Measurements from ENCODE around the gene SLC35E3. TPM values are rescaled to one million over a fixed set of nuclear protein-coding genes. Genes with fewer than 3 reads are reported as not detected.

SLC35E3 gene
- total RNA-seq, 4 donors from 2014 or later = 1.6 to 8.1 (median 4.6) TPM

DNA sequence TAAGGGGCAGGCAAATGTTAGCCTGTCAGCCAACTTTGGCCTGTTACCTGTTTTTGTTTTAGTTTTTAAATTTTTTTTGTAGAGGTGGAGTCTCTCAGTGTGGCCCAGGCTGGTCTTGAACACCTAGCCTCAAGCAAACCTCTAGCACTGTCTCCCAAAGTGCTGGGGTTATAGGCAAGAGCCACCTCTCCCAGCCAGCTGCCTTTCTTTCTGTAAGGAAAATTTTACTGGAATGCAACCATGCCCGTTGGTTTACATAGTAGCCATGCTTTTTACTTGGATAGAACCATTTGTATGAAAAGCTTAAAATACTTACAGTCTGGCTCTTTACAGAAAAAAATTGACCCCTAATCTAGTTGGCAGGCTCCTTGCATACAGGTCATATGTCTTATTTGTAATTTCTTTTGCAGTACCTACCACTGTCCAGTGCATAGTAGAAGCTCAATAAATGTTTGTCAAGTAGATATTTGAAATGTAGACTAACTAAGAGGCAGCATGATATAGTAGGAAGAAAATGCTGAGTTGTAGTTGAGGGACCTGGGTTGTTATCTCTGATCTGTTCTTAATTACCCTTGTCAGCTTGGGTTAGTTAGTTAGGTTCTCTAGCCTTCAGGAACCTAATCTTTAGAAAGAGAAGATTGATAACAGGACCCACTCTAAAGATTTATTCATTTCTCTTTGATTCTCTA lies 66.7 kb downstream of the SLC35E3 start:
- DNase-seq = no peak
- H3K4me1 ChIP-seq = peaks cover 13 to 51% (median 41%) of the 10 kb centered on the region in 4 donors
- in situ Hi-C loops (cut with MboI; ENCODE audit: low pct_ligation_motif_present in 1 of 4, low pct_unique_long_range_greater_than_20kb in 1 of 4, low sequenced_read_pairs in 3 of 4) = no loop called here
- no peaks in the 10 kb centered on the region for H3K9me3 ChIP-seq
- no peaks in the 10 kb centered on the region for H3K27me3 ChIP-seq
- intact Hi-C loops (cut with DNase I; ENCODE audit: low total_unique reads) = no loop called here
- H3K27ac ChIP-seq = no peak overlapping the region
- WGBS, 2 donors (ENCODE audit: low coverage in 1 of 2) = 47 to 80% methylated on average over 1 of the region's 1 CpG
- H3K36me3 ChIP-seq = peaks cover 0 to 49% (median 14%) of the 10 kb centered on the region in 4 donors
- no peak overlapping the region for H3K4me3 ChIP-seq
- TF ChIP-seq POLR2A (IDR thresholded peaks at IDR 0.05) = no peak
- TF ChIP-seq, protein P1, sequence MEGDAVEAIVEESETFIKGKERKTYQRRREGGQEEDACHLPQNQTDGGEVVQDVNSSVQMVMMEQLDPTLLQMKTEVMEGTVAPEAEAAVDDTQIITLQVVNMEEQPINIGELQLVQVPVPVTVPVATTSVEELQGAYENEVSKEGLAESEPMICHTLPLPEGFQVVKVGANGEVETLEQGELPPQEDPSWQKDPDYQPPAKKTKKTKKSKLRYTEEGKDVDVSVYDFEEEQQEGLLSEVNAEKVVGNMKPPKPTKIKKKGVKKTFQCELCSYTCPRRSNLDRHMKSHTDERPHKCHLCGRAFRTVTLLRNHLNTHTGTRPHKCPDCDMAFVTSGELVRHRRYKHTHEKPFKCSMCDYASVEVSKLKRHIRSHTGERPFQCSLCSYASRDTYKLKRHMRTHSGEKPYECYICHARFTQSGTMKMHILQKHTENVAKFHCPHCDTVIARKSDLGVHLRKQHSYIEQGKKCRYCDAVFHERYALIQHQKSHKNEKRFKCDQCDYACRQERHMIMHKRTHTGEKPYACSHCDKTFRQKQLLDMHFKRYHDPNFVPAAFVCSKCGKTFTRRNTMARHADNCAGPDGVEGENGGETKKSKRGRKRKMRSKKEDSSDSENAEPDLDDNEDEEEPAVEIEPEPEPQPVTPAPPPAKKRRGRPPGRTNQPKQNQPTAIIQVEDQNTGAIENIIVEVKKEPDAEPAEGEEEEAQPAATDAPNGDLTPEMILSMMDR (IDR thresholded peaks at IDR 0.05) = no peak
- no peak for TF ChIP-seq EP300 (IDR thresholded peaks at IDR 0.05; ENCODE audit: low read depth)
- no peak for TF ChIP-seq POLR2AphosphoS5 (IDR thresholded peaks at IDR 0.05)

DNA sequence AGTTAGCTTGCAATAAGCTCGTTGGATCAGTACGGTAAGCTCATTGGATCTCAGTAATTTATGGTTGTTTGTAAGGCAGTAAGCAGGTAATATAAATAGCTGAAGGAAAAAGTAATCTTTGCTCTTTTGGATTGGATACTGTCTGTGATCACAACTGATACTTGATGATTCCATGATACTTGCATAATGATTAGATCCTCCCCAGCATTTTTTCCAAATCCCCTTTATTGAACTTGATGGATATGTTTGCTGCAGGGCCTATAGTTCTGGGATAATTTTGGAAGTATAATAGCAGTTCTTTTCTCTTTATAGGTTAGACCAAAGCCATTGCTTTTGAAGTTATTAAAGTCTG lies 67.2 kb downstream of the SLC35E3 start:
- H3K27me3 ChIP-seq = no peaks in the 10 kb centered on the region
- intact Hi-C loops (cut with DNase I; ENCODE audit: low total_unique reads) = no loop called here
- TF ChIP-seq POLR2AphosphoS5 (IDR thresholded peaks at IDR 0.05) (no peak), POLR2A (IDR thresholded peaks at IDR 0.05) (no peak), EP300 (IDR thresholded peaks at IDR 0.05; ENCODE audit: low read depth) (no peak)
- TF ChIP-seq, protein P1 (IDR thresholded peaks at IDR 0.05) = no peak
- no peak overlapping the region for H3K4me3 ChIP-seq
- H3K36me3 ChIP-seq = peaks cover 0 to 54% (median 17%) of the 10 kb centered on the region in 4 donors
- H3K27ac ChIP-seq = no peak overlapping the region
- peaks cover 13 to 51% (median 41%) of the 10 kb centered on the region in 4 donors for H3K4me1 ChIP-seq
- no peak for DNase-seq
- WGBS, 2 donors (ENCODE audit: low coverage in 1 of 2) = 24 to 61% methylated on average over 2 of the region's 2 CpGs
- H3K9me3 ChIP-seq = no peaks in the 10 kb centered on the region
- in situ Hi-C loops (cut with MboI; ENCODE audit: low pct_ligation_motif_present in 1 of 4, low pct_unique_long_range_greater_than_20kb in 1 of 4, low sequenced_read_pairs in 3 of 4) = no loop called here

DNA sequence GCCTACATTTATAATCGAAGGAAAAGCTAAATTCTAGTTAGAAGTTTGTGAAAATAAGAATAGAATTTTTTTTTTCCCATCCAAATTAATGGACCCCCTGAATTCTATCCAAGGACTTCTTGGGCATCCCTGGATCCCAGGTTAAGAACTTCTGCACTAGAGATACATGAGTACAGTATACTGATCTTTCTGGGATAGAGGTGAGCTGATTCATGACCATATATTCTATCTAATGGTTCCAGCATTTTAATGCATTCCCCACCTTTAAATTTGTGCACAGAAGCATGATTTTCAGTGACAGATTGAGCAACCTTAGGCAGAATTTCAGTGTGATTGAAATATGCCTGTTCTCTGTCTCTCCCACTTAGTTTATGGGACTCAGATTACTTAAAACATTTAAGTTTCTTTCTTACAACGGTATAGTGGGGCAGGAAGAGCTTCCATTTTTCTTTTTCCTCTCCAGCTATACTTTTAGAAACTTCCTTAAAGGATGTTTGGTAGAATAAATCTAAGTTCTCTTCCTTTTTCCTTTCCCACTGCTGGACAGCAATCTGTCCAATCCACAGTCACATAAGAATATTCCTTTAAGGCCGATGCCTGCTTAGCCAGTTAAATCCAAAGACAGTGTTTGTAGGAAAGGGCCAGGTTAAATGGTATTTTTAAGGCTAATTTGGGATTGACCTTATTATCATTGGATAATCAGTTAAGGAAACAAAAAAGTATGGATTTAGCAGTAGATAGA lies 68.7 kb downstream of the SLC35E3 start:
- intact Hi-C loops (cut with DNase I; ENCODE audit: low total_unique reads) = no loop called here
- 73 to 77% methylated on average over 3 of the region's 3 CpGs for WGBS, 2 donors (ENCODE audit: low coverage in 1 of 2)
- H3K27ac ChIP-seq = no peak overlapping the region
- TF ChIP-seq POLR2AphosphoS5 (IDR thresholded peaks at IDR 0.05) = no peak
- no peak for TF ChIP-seq EP300 (IDR thresholded peaks at IDR 0.05; ENCODE audit: low read depth)
- no peak for TF ChIP-seq POLR2A (IDR thresholded peaks at IDR 0.05)
- TF ChIP-seq, protein P1 (IDR thresholded peaks at IDR 0.05) = no peak
- no peak overlapping the region for H3K4me3 ChIP-seq
- H3K9me3 ChIP-seq = no peaks in the 10 kb centered on the region
- no peaks in the 10 kb centered on the region for H3K27me3 ChIP-seq
- peaks cover 0 to 58% (median 20%) of the 10 kb centered on the region in 4 donors for H3K36me3 ChIP-seq
- DNase-seq = no peak
- peaks cover 13 to 45% (median 40%) of the 10 kb centered on the region in 4 donors for H3K4me1 ChIP-seq
- in situ Hi-C loops (cut with MboI; ENCODE audit: low pct_ligation_motif_present in 1 of 4, low pct_unique_long_range_greater_than_20kb in 1 of 4, low sequenced_read_pairs in 3 of 4) = no loop called here

DNA sequence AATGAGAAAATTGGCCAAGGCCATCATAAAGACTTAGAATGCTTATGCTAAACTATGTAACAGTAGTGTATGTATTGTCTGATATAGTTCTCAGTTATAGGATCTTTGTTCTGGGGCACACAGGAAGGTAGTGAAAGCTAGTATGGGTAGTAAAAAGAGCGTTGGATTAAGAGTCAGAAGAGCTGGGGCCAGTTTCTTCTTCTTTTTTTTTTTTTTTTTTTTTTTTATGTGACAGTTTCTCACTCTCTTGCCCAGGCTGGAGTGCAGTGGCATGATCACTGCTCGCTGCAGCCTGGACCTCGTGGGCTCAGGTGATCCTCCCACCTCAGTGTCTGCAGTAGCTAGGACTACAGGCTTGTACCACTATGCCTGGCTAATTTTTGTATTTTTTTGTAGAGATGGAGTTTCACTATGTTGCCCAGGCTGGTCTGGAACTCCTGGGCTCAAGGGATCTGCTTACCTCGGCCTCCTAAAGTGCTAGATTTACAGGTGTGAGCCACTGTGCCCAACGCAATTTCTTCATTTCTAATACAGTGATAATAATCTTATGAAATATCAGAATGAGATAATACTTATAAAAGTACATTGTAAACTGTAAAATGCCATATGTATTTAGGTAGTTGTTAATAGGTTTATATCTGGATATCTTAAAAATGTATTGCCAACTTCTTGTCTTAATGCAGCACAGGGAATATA lies 69.4 kb downstream of the SLC35E3 start:
- no peak for DNase-seq
- H3K27me3 ChIP-seq = no peaks in the 10 kb centered on the region
- H3K36me3 ChIP-seq = peaks cover 0 to 55% (median 24%) of the 10 kb centered on the region in 4 donors
- no peaks in the 10 kb centered on the region for H3K9me3 ChIP-seq
- 78 to 84% methylated on average over 3 to 5 of the region's 5 CpGs for WGBS, 2 donors (ENCODE audit: low coverage in 1 of 2)
- in situ Hi-C loops (cut with MboI; ENCODE audit: low pct_ligation_motif_present in 1 of 4, low pct_unique_long_range_greater_than_20kb in 1 of 4, low sequenced_read_pairs in 3 of 4) (no loop called here), intact Hi-C loops (cut with DNase I; ENCODE audit: low total_unique reads) (no loop called here)
- H3K4me3 ChIP-seq = no peak overlapping the region
- peaks cover 13 to 40% (median 38%) of the 10 kb centered on the region in 4 donors for H3K4me1 ChIP-seq
- TF ChIP-seq, protein P1 (IDR thresholded peaks at IDR 0.05) = no peak
- H3K27ac ChIP-seq = no peak overlapping the region

Data from transverse colon (tissue), 4 donors.